Measurements from ENCODE around the gene DNLZ. TPM values are rescaled to one million over a fixed set of nuclear protein-coding genes. Genes with fewer than 3 reads are reported as not detected.

The DNLZ gene
- total RNA-seq, 1 experiment from 2014 or later = 9.1 TPM

GRCh38 chr9:136373300-136374182 is 10.0 kb upstream of the DNLZ start, which contains the start of gene CARD9:
Gene CARD9 (minus strand): TSS chr9:136373669. CDS start chr9:136372078, 1,591 bp downstream.
- BruUV-seq (replicated peaks) = TSS peak; percentile 33
- no peaks in the 10 kb centered on the region for H3K79me2 ChIP-seq (ENCODE audit: low read depth)
- peak within 1 kb of the TSS; percentile 78 for H3K4me2 ChIP-seq
- CTCF ChIA-PET = interaction anchor here (1.4 kb wide), 1 partner anchor 11 kb away, joined by 5 read pairs; no protein-coding TSS in a partner anchor
- H3K27ac ChIP-seq = peak within 1 kb of the TSS; percentile 81
- H3K9me2 ChIP-seq (ENCODE audit: insufficient read depth) = no peaks in the 10 kb centered on the region
- H2AFZ ChIP-seq = no peak within 1 kb of the TSS; the same call in 1 of the 2 replicates
- H3K9me3 ChIP-seq (ENCODE audit: insufficient read depth, low read depth) = no peaks in the 10 kb centered on the region
- H3K4me3 ChIP-seq = peak within 1 kb of the TSS; percentile 38; the same call in 1 of the 2 replicates
- peak in 1 of 2 experiments; percentile 57 for DNase-seq
- peaks cover 25% of the 10 kb centered on the region for H3K4me1 ChIP-seq (replicated peaks; ENCODE audit: insufficient read depth)
- no peaks in the 10 kb centered on the region for H4K20me1 ChIP-seq (ENCODE audit: insufficient read depth)
- POLR2A ChIA-PET (ENCODE audit: unreplicated experiment) = interaction anchor here (0.6 to 0.8 kb wide), 3 partner anchors 10 to 98 kb away, joined by 3 to 12 read pairs (median 7); partner anchors contain the start of gene DNLZ
- TF ChIP-seq CTCF (conservative IDR thresholded peaks at IDR 0.05) (no peak), EZH2 (IDR thresholded peaks at IDR 0.05; ENCODE audit: low read depth) (no peak)
- intact Hi-C loops (cut with micrococcal nuclease; ENCODE audit: unreplicated experiment) = loop anchor here (2.0 to 5.0 kb wide), 2 partner anchors 35 to 61 kb away; no protein-coding TSS in a partner anchor
- H3F3A ChIP-seq (ENCODE audit: insufficient read depth, low read depth) = peaks cover 11% of the 10 kb centered on the region; the same call in 1 of the 2 replicates
- H3K27me3 ChIP-seq (ENCODE audit: insufficient read depth, low read depth) = no peaks in the 10 kb centered on the region
- H3K36me3 ChIP-seq (ENCODE audit: low read depth) = no peaks in the 10 kb centered on the region

- Histone ChIP-seq H3K9me2 (ENCODE audit: insufficient read depth) (no peaks in the 10 kb centered on the region), H3K27ac (peak overlapping the region; percentile 81), H3K79me2 (ENCODE audit: low read depth) (no peaks in the 10 kb centered on the region), H3K9me3 (ENCODE audit: insufficient read depth, low read depth) (no peaks in the 10 kb centered on the region), H3F3A (ENCODE audit: insufficient read depth, low read depth) (peaks cover 11% of the 10 kb centered on the region; the same call in 1 of the 2 replicates), H3K4me3 (peak overlapping the region; percentile 38; the same call in 1 of the 2 replicates), H3K27me3 (ENCODE audit: insufficient read depth, low read depth) (no peaks in the 10 kb centered on the region), H4K20me1 (ENCODE audit: insufficient read depth) (no peaks in the 10 kb centered on the region), H3K4me1 (replicated peaks; ENCODE audit: insufficient read depth) (peaks cover 25% of the 10 kb centered on the region), H3K4me2 (peak overlapping the region; percentile 78), H3K36me3 (ENCODE audit: low read depth) (no peaks in the 10 kb centered on the region), H2AFZ (no peak overlapping the region; the same call in 1 of the 2 replicates)
- ChIA-PET CTCF (interaction anchor here (0.6 to 1.4 kb wide), 3 partner anchors 10 to 108 kb away, joined by 4 to 5 read pairs (median 5); no protein-coding TSS in a partner anchor), POLR2A (ENCODE audit: unreplicated experiment) (interaction anchor here (0.6 to 0.7 kb wide), 3 partner anchors 28 to 99 kb away, joined by 3 to 7 read pairs (median 3); no protein-coding TSS in a partner anchor)
- intact Hi-C loops (cut with micrococcal nuclease; ENCODE audit: unreplicated experiment) = loop anchor here (2.0 to 5.0 kb wide), 2 partner anchors 34 to 60 kb away; no protein-coding TSS in a partner anchor
- DNase-seq = peak; percentile 89 to 91
- peak; percentile 36 for TF ChIP-seq CTCF (conservative IDR thresholded peaks at IDR 0.05)
- no peak for TF ChIP-seq EZH2 (IDR thresholded peaks at IDR 0.05; ENCODE audit: low read depth)
- no TSS peak for BruUV-seq (replicated peaks)
Observed at GRCh38 chr9:136372561-136373299, 9.2 kb upstream of the DNLZ start.
